Ovary (tissue), 3 donors: ENCODE data around the gene ADD2.

Source experiments
- EP300 ChIP-seq: sonication (generic); formaldehyde crosslinking; IDR thresholded peaks from one replicate; pipeline ENCODE4 v1.6.1; 2017; ENCODE audit warnings: antibody characterized with exemption
- POLR2A ChIP-seq: fragments of 450-650 bp; IDR thresholded peaks from one replicate; pipeline ENCODE4 v1.6.1; 2017; ENCODE audit warnings: antibody characterized with exemption, mild to moderate bottlenecking, moderate library complexity
- TF ChIP-seq, protein P1 (sequence below), 3 donors: fragments of 450-650 bp in 2 of 3; fragments of 200-600 bp in 1 of 3; IDR thresholded peaks; one replicate each; pipeline versions ENCODE4 v1.5.1 to v1.8.0; 2016 to 2022; ENCODE audit warnings: antibody characterized with exemption in 3 of 3, mild to moderate bottlenecking in 1 of 3
- donor health status: DM: no; HTN: no; CAD: no.

DNA sequence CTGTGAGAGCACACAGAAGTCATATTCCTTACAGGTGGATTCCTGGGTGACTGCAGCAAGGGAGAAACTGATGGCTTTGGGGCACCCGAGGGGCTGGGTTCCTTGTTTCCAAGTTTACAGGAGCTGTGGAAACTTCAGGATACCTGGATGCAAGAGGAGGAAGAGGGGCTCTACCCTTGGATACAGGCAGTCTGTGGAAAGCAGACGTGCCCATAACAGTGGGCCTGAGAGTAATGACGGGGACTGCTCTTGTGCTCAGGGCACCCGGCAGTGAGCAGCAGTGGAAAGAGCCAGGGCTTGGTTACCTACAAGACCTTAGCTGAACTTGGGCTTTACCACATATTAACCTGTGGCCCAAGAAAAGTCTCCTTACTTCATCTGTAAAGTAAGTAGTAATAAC is 112.2 kb downstream of the ADD2 start:
- TF ChIP-seq, protein P1, sequence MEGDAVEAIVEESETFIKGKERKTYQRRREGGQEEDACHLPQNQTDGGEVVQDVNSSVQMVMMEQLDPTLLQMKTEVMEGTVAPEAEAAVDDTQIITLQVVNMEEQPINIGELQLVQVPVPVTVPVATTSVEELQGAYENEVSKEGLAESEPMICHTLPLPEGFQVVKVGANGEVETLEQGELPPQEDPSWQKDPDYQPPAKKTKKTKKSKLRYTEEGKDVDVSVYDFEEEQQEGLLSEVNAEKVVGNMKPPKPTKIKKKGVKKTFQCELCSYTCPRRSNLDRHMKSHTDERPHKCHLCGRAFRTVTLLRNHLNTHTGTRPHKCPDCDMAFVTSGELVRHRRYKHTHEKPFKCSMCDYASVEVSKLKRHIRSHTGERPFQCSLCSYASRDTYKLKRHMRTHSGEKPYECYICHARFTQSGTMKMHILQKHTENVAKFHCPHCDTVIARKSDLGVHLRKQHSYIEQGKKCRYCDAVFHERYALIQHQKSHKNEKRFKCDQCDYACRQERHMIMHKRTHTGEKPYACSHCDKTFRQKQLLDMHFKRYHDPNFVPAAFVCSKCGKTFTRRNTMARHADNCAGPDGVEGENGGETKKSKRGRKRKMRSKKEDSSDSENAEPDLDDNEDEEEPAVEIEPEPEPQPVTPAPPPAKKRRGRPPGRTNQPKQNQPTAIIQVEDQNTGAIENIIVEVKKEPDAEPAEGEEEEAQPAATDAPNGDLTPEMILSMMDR (IDR thresholded peaks at IDR 0.05) = no peak
- TF ChIP-seq EP300 (no peak), POLR2A (no peak)
